Measurements from ENCODE around the gene VAV3.

GRCh38 chr1:107683683-107684082 is 281.3 kb downstream of the VAV3 start:
- TF ChIP-seq CTCF (IDR thresholded peaks at IDR 0.05): no peak
- no peak for TF ChIP-seq ZFX (IDR thresholded peaks at IDR 0.05; ENCODE audit: borderline replicate concordance)

All from 22Rv1 (cell line).